Smooth muscle cell of the pulmonary artery (primary cell): ENCODE measurements around the gene RACGAP1. TPM values are rescaled to one million over a fixed set of nuclear protein-coding genes. Genes with fewer than 3 reads are reported as not detected.

Experiments
- total RNA-seq: library from RNA; depleted of rRNA; stranded (reverse); fragments of >200 nt; gene quantifications from 2 replicates; pipeline ENCODE4 v1.2.3, GENCODE V29; 2014

Gene RACGAP1
- 14.5 and 28.6 TPM in 2 replicates for total RNA-seq

GRCh38 chr12:50025187-50026059 lies at the start of gene RACGAP1:
Gene RACGAP1 (minus strand): TSS chr12:50025494. CDS start chr12:50016715, 8,779 bp downstream.

GRCh38 chr12:50057000-50057841 lies 31.9 kb upstream of the RACGAP1 start, which contains the start of gene ASIC1:
Gene ASIC1 (plus strand): TSS chr12:50057596. CDS start chr12:50058767, 1,171 bp downstream.

GRCh38 chr12:49972641-49973360 lies 52.5 kb downstream of the RACGAP1 start, which contains the start of gene AQP6:
Gene AQP6 (plus strand): TSS chr12:49972947. CDS start chr12:49973174, 227 bp downstream.

GRCh38 chr12:49961111-49961922 lies 64.0 kb downstream of the RACGAP1 start, which contains the start of gene AQP5:
Gene AQP5 (plus strand): TSS chr12:49961872. CDS start chr12:49962018, 146 bp downstream.

GRCh38 chr12:49950273-49951251 lies 74.7 kb downstream of the RACGAP1 start, which contains the start of gene AQP2:
Gene AQP2 (plus strand): TSS chr12:49950737. CDS start chr12:49950831, 94 bp downstream.

Other genes starting within 250 kb of the RACGAP1 start
- 16.7 and 21.8 TPM in 2 replicates for gene NCKAP5L, start 197.1 kb downstream of the RACGAP1 start, total RNA-seq
- gene BCDIN3D, start 182.4 kb downstream of the RACGAP1 start, total RNA-seq: 3.0 and 4.2 TPM in 2 replicates
- gene FAIM2, start 121.6 kb downstream of the RACGAP1 start, total RNA-seq: 3.7 and 8.3 TPM in 2 replicates
- gene AQP2, start 74.8 kb downstream of the RACGAP1 start, total RNA-seq: 0.07 TPM in 1 of 2 replicates, not detected in the other
- 0.23 and 0.52 TPM in 2 replicates for gene AQP5, start 63.6 kb downstream of the RACGAP1 start, total RNA-seq
- gene AQP6, start 52.5 kb downstream of the RACGAP1 start, total RNA-seq: 0.10 and 0.20 TPM in 2 replicates
- gene ASIC1, start 32.1 kb upstream of the RACGAP1 start, total RNA-seq: 3.5 and 3.6 TPM in 2 replicates
- 31.9 and 37.6 TPM in 2 replicates for gene SMARCD1, start 59.8 kb upstream of the RACGAP1 start, total RNA-seq
- gene GPD1, start 78.5 kb upstream of the RACGAP1 start, total RNA-seq: 0.13 and 0.20 TPM in 2 replicates
- gene COX14, start 86.7 kb upstream of the RACGAP1 start, total RNA-seq: 22.1 and 24.4 TPM in 2 replicates
- gene CERS5, start 141.9 kb upstream of the RACGAP1 start, total RNA-seq: 72.0 and 77.0 TPM in 2 replicates